GM18517 (cell line): ENCODE measurements around the gene NFAT5.

Experiments used
- ATAC-seq: cut with Tn5 transposase; IDR thresholded peaks from one replicate; pipeline ENCODE4 v1.9.1; 2021; ENCODE audit warnings: mild to moderate bottlenecking, moderate library complexity; ENCODE audit not compliant: unreplicated experiment

The NFAT5 gene

GRCh38 chr16:69590590-69590989, 24.8 kb downstream of the NFAT5 start:
- no peak for ATAC-seq

- no peak for ATAC-seq
These were observed 28.0 kb downstream of the NFAT5 start for GRCh38 chr16:69593751-69594255.

- no peak for ATAC-seq
These were observed 29.6 kb downstream of the NFAT5 start for GRCh38 chr16:69595127-69596036.

DNA sequence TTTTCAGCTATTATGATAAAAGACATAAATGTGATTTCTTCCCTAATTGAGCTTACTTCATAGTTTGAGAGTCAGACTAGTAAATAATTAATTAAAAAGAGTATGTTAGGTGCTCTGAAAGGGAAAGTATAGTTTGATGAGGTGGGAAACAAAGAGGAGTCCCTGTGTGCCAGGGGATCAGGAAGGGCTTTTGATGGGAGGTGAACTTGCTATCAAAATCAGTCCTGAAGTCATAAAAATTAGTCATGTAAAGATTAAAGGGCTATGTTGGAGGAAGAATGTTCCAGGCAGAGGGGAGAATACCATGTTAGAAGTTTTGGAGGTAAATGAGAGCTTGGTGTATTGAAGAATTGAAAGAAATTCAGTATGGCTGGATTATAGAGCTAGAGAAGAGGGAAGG, 31.0 kb downstream of the NFAT5 start:
- no peak for ATAC-seq

GRCh38 chr16:69598045-69598444, 32.3 kb downstream of the NFAT5 start:
- no peak for ATAC-seq

GRCh38 chr16:69599731-69600130, 34.0 kb downstream of the NFAT5 start:
- ATAC-seq, result no peak

- no peak for ATAC-seq
These were observed 34.4 kb downstream of the NFAT5 start for GRCh38 chr16:69600202-69600601.

DNA sequence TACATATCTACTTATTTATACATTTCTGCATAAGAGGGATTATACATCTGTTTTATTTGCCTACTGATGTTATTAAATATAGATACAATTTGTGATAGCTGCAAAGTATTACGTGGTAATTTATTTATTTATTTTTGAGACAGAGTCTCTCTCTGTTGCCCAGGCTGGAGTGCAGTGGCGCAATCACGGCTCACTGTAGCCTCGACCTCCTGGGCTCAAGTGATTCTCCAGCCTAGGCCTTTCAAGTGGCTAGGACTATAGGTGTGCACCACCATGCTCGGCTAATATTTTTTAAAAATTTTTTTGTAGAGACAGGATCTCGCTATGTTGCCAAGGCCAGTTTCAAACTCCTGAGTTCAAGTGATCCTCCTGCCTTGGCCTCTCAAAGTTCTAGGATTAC, 35.5 kb downstream of the NFAT5 start:
- ATAC-seq, result no peak

DNA sequence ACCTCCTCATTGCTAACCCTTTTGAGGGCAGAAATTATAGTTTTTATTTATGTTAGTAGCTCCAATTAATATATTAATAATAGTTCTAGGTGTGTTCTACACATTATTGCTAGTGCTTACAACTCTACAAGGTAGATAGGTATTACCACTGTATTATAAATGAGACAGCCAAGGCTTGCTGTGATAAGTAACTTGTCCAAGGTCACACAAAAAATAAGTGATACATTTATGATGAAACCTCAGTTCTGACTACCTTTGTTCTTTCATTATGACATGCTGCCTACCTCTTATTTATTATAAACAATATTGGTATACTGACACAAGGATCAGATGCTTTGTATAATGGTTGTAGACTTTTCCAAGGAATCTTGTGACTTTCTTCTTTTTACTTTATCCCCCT, 41.2 kb downstream of the NFAT5 start:
- no peak for ATAC-seq

GRCh38 chr16:69607674-69608073, 41.9 kb downstream of the NFAT5 start:
- ATAC-seq, result no peak

- no peak for ATAC-seq
These were observed 44.6 kb downstream of the NFAT5 start for GRCh38 chr16:69610356-69610755.

GRCh38 chr16:69611103-69611640, 45.4 kb downstream of the NFAT5 start:
- ATAC-seq, result no peak

GRCh38 chr16:69613378-69614154, 47.8 kb downstream of the NFAT5 start:
- ATAC-seq, result no peak

DNA sequence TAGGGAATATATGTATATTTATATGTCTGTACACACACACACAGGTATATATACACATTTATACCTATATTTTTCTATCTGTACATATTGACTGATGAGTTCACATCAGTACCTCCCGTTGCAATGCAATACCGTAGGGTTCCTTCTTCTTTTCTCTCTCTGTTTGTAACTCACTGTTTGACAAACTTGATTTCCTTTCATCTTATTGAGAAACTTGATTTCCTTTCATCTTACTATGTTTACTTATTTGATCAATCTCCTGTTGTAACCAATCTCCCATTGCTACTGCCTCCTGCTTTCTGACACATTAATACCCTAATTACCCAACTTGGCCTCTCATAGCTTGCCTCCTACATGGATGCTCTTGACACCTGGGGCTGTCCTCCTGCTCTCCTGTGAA, 49.8 kb downstream of the NFAT5 start:
- no peak for ATAC-seq

DNA sequence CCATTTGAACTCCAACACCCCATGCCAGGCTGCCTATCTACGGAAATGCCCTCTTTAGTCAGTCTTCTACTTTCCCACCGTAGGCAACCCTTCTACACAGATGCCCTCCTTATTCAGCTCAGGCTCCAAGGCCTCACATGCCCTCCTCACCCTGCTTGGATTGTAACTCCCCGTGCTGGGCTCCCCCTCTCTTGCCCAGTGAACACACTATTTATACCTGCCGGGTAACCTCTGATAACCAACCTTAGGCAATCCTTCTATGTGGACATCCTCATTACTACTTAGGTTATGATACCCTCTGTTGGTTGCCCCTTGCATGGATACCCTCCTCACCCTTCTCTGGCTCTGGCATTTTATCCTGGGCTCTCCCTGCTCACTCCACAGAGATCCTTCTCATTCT, 50.3 kb downstream of the NFAT5 start:
- ATAC-seq, result no peak

DNA sequence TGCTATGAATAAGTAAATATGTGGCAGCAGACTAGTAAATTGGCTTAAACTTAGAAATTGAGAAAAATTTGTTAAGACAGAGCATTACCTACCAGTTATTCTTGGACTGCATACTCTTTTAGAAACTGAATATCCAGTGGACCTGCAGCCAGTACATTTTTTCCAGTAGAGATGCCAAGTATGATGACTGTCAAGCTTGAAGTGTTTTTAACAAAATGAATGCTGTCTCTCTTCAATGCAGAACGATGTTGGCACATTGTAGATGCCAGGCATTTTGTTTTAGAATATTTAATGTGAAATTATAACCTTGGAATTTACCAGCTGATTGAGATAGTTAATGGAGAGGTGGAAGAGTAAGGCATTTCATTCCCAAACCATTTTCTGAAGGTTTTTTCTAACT, 52.5 kb downstream of the NFAT5 start:
- ATAC-seq, result no peak

GRCh38 chr16:69618721-69619120, 53.0 kb downstream of the NFAT5 start:
- ATAC-seq, result no peak

DNA sequence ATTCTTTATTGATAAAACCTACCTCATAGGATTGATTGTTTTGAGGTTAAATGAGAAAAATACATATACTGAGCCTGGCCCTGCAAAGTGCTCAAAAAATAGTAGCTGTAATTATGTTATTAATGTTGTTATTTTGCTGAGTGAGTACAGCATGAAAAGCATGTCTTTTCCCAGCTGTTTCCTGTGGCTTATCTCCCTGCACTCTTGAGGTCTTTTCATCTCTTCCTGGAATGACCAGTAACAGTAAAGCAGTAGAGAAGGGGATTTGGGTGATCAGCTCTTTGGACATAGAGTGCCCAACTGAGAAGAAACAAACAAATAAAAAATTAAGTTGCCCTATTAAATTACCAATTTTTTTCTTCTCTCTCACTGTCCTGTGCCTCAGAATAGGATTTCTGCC, 53.7 kb downstream of the NFAT5 start:
- no peak for ATAC-seq

GRCh38 chr16:69620573-69620972, 54.8 kb downstream of the NFAT5 start:
- ATAC-seq, result no peak

DNA sequence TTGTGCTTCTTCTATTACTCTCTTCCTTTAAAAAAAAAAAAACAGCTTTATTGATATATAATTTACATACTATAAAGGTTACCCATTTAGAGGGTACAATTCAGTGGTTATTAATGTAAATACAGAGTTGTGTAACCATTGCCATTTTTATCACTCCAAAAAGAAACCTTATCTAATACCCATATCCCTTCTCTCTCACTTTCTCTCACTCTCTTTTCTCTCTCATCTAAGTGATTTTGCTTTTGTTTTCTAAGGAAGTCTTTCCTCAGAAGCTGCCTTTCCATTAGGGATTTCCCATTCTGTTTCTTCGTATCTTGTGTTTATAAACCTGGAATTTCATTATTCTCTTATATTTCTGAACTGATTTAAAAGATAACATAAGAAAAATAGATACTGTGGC, 55.5 kb downstream of the NFAT5 start:
- no peak for ATAC-seq

GRCh38 chr16:69626256-69626655, 60.5 kb downstream of the NFAT5 start:
- ATAC-seq, result no peak

- no peak for ATAC-seq
These were observed 67.1 kb downstream of the NFAT5 start for GRCh38 chr16:69632828-69633227.
